ENCODE results near the gene SLC36A2.
"Not testable (repeated sequence)": the region's sequence is repeated elsewhere in the genome, so short reads cannot be mapped to it uniquely, and the experiment has no call there.

SLC36A2 gene

DNA sequence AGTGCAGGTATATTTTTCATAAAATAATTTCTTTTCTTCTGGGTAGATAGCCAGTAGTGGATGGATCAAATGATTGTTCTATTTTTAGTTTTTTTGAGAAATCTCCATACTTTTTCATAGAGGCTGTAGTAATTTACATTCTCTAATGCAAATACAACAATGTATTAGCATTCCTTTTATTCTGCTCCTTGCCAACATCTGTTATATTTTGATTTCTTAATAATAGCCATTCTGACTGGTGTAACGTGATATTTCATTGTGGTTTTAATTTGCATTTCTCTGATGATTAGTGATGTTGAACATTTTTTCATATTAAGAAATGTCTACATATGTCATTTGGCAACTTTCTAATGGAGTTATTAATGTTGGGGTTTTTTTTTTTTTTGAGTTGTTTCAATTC lies 27.2 kb upstream of the SLC36A2 start:
- no peak for DNase-seq (ENCODE audit: extremely low read depth, low read depth)
- TF ChIP-seq, protein P1, sequence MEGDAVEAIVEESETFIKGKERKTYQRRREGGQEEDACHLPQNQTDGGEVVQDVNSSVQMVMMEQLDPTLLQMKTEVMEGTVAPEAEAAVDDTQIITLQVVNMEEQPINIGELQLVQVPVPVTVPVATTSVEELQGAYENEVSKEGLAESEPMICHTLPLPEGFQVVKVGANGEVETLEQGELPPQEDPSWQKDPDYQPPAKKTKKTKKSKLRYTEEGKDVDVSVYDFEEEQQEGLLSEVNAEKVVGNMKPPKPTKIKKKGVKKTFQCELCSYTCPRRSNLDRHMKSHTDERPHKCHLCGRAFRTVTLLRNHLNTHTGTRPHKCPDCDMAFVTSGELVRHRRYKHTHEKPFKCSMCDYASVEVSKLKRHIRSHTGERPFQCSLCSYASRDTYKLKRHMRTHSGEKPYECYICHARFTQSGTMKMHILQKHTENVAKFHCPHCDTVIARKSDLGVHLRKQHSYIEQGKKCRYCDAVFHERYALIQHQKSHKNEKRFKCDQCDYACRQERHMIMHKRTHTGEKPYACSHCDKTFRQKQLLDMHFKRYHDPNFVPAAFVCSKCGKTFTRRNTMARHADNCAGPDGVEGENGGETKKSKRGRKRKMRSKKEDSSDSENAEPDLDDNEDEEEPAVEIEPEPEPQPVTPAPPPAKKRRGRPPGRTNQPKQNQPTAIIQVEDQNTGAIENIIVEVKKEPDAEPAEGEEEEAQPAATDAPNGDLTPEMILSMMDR (IDR thresholded peaks at IDR 0.05; ENCODE audit: low read depth, low read length) = no peak

- DNase-seq (ENCODE audit: extremely low read depth, low read depth) = not testable (repeated sequence)
These were observed 19.7 kb upstream of the SLC36A2 start for GRCh38 chr5:151367038-151367437.

DNA sequence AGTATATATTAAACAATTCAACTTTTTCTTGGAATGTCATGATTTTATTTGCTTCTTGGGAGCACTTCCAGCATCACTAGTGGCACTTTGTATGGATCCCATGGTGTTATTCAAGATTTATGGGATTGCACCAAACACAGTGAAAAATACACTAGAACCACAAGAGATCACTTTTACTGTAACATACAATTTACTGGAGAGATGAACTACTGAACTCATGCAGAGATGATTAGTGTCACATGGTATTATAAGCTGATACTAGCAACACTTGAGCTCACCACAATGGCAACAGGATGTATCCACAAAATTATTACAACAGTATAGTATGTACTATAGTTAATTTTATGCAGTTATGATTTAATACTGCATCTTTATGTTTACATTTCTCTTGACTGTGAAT lies 16.3 kb upstream of the SLC36A2 start:
- DNase-seq (ENCODE audit: extremely low read depth, low read depth) = no peak

DNA sequence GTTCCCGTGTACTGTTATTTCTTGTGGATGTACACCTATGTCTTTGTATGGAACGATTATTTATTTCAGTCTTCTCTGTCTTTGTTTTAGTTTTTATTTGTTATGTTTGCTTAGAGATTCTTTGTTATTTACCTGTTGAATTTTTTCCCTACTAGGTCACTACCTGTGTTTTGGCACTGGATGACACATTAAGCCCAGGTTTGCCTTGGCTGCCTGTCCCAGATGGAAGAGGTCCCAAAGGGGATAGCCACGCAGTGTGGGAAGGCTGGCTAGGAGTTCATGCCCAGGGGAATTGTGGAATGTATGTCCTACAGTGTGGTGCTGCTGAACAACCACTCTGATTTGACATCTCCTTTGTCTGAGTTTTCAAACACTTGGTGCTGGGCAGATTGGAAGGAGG lies 15.6 kb upstream of the SLC36A2 start:
- TF ChIP-seq, protein P1 (IDR thresholded peaks at IDR 0.05; ENCODE audit: low read depth, low read length) = no peak
- DNase-seq (ENCODE audit: extremely low read depth, low read depth) = no peak

More for the DNA sequence above, 16.3 kb upstream of the SLC36A2 start:
- TF ChIP-seq, protein P1 (IDR thresholded peaks at IDR 0.05; ENCODE audit: low read depth, low read length) = no peak

- TF ChIP-seq, protein P1 (IDR thresholded peaks at IDR 0.05; ENCODE audit: low read depth, low read length) = no peak
- DNase-seq (ENCODE audit: extremely low read depth, low read depth) = no peak
These were observed 12.0 kb upstream of the SLC36A2 start for GRCh38 chr5:151359391-151359790.

DNA sequence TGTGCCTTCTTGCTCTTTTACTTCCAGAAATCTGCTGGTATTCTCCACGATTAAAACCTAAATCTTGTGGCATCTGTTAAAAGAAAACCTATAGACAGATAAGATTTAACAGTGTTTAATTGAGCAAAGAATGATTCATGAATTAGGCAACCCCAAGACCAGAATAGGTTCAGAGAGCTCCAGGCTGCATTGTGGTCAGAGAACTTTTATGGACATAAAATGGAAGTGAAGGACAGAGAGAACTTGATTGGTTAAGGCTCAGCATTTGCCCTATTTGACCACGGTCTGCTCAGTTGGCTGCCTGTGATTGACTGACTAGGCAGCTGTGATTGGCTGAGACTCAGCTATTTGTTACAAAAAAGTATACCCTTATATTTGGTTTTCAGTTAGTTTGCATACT lies 10.4 kb upstream of the SLC36A2 start:
- TF ChIP-seq, protein P1 (IDR thresholded peaks at IDR 0.05; ENCODE audit: low read depth, low read length) = no peak
- no peak for DNase-seq (ENCODE audit: extremely low read depth, low read depth)

DNA sequence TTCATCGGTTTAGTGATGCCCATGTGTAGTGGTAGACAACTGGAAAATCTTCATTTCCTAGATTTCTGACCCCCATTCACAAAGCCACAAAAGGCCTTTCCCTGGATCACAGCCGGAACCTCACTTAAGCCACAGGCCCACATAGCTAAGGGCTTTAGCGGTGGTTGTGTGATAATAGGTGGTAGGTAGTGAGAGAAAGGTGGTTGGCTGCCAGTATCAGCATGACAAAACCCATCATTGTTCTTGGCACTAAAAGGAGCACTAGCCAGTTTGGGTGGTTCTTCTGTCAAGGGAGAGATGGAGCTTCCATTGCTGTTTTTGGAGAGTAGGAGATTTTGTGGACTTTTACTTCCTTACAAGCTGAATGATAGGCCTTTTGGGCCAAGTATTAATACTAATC lies 9.7 kb upstream of the SLC36A2 start:
- TF ChIP-seq, protein P1 (IDR thresholded peaks at IDR 0.05; ENCODE audit: low read depth, low read length) = no peak
- no peak for DNase-seq (ENCODE audit: extremely low read depth, low read depth)

DNA sequence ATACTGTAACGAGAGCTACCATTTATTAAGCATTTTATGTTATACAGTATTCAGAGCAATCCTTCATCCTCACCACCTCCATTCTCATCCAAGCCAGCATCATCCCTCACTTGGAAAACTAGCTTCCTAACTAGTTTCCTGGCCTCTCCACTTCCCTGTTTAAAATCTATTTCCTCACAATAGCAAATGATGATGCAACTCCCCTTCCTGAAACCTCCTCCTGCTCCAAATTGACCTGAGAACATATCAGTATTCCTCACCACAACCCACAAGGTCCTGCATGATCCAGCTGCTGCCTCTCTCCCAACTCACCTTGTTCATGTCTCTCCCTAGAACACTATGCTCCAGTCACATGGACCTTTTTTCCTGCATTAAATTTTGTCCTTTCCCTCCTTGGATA lies 4.3 kb upstream of the SLC36A2 start:
- TF ChIP-seq, protein P1 (IDR thresholded peaks at IDR 0.05; ENCODE audit: low read depth, low read length) = no peak
- DNase-seq (ENCODE audit: extremely low read depth, low read depth) = no peak
